ENCODE results near the gene ADK.

The ADK gene

DNA sequence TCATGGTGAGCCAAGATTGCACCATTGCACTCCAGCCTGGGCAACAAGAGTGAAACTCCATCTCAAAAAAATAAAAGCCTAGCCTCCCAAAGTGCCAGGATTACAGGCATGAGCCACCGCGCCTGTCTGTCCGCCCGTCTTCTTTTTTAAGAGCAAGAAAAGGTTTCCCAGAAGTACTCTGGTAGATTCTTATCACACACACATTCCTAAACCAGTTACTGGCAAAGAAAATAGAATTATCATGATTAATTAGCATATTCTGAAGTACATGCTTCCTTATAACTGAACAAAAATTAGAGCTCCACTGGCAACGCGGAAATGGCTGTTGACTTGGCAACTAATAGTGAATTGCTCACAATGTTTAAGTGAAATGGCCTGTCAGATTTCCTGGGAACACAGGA is 87.0 kb downstream of the ADK start:
- DNase-seq (ENCODE audit: low read depth): no peak

DNA sequence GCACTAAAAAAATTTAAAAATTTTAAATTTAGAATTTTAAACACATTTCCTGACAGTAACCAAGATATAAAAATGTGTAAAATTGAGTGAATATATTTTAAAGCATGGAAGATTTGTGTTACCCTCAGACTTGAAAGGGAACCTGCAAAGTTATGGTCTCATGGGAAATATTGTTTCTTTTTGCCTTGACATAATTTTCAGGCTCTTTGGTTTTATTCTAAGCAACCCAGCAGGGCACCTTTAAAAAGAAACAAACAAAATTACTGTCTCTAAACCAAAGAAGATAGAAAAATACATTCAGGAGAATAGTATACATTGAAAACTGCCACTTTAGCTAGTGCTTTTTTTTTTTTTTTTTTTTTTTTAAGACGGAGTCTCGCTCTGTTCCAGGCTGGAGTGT is 87.5 kb downstream of the ADK start:
- no peak for DNase-seq (ENCODE audit: low read depth)

DNA sequence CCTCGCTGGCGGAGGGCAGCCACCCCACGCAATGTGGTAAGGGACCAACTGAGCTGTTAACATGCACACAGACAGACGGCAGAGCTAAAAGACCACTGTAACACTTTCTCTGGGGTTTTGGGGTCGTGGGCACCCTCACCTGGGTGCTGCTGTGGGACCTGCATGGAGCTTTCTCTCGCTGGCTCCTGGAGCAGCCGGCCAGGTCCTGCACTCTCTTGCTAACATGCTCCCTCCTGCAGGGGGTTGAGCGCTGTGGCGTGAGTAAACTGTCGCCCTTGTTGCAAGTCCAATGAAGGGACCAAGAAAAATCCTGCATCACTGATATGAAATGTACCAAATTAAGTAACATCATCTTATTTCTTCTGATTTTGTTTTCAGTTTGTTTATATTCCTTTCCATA is 92.0 kb downstream of the ADK start:
- no peak for DNase-seq (ENCODE audit: low read depth)

DNA sequence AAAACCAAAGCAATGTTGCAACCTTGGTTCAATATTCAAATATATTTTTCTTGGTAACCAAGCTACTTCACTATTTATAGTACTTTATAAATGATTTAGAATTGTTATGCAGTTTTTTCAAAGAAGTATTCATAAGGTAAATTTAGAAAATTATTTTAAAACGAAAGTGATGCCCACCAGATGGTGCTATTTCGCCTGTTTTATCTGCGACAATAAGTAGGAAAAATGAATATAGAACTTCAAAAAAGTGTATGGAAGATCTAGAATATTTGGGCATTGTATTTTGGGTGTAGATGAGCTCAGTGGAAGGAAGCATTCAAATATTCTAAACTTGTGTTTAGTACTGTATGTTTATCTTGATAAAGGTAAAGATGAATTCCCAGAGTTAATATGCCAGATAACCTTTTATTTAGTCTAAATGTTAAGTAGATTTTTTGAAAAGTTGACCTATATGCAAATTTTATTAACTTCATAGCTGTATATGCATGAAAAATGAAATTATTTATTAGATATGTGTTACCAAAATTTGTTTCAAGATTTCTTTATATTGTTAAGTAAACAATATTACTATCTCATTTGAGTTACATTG is 93.2 kb downstream of the ADK start:
- DNase-seq (ENCODE audit: low read depth): peak; percentile 56

DNA sequence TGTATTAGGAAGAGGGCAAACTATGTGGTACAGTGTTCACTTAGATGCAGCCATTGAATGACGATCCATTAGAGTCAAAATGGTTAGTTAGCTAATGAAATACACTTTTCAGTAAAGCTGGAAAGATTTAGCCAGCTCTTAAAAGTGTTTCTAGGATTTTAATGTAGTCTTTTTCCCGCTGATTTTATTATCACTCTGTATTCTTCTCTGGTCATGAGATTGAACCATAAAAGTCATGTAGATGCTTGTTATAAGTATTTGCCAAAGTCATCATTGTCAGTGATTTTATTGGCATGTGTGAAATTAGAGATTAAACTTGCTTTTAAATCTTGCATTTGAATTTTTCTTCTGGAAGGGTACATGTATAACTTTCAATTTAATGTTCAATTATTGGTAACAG is 93.8 kb downstream of the ADK start:
- DNase-seq (ENCODE audit: low read depth): no peak

DNA sequence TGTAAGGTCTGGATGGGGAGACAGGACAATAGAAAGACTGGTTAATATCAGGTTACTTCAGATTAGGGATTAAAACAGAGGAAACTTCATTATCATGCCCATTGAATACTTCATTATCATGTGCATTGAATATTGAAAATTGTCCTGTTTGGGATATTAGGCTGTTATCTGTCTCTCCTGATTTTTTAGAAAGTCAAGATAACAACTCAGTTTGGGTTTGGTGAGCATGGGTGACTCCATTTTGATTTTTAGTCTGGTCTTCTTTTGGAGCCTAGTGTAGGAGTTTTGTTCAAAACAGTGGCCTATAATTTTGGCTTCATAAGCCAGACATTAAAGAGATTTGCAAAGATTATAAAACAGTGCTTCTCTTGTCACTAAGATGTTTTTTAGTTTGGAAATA is 95.5 kb downstream of the ADK start:
- DNase-seq (ENCODE audit: low read depth): no peak

DNA sequence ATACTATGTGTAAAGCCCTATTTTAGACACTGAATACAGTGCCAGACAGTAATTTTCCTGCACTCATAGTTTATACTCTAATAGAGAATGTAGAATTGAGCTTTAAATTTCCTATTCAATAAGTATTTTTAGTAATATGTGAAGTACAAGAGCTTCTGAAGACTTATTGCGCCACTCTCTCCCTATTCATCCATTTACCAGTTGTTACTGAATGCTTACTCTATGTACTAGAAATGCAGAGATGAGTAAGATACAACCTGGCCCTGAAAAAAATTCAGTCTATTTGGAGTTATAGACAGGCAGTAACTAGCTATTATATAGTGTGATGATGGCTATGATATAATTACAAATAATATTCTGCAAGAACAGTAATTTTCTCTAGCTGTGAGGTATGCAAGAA is 98.8 kb downstream of the ADK start:
- DNase-seq (ENCODE audit: low read depth): no peak

DNA sequence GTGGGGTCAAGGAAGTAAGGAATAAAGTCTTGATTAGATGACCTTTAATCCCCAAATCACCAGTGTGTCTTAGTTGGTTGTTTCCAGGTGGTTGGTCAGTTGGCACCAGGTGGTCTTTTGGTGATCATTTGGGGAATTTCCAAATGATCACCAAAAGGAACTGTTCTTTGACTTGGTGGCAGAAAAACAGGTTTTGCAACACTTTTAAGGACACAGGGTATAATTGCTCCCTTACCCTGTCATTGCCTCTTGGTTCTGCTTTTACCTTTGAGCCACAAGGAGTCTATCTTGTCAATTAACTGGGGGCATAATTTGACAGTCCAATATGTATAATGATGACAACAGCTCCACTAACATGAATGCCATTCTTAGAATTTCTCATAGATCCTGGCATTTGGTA is 104.2 kb downstream of the ADK start:
- DNase-seq (ENCODE audit: low read depth): no peak

DNA sequence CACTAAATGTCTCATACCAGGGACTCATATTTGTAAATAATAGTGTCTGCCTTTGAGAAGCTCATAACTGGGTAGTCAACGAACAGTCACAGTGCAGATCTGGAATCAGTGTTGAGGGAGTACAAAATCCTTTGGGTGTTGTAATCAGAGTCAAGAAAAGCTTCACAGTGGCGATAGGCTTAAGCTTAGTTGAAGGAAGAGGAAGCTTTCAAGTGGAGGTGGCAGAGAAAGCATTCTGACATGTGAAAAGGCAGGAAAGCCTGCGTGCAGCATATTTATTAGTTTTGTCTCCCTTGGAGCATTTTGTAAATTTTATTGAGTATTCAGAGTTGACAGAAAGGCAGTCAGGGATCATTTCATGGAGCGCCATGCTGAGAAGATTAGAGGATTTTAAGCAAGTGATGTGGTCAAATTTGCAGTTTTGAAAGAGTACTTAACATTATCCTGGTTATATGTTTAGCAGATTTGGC is 104.9 kb downstream of the ADK start:
- no peak for DNase-seq (ENCODE audit: low read depth)

DNA sequence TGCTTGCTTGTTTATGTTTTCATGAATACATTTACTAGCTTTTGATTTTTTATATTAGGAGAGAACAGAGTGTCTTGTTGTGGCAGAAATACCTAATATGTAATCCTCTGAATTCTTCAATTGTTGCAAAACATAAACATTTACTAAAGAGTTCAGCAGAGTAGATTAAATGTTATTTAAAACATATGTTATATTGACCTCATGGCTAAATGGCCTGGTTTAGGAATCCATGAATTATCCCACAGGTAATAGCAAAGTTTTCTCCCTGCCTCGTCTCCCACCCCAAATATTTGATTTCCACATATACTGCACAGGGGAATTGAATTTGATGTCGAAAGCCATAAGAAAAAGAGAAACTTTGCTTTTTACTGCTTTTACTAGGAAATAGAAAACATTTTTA is 111.8 kb downstream of the ADK start:
- peak; percentile 6 for DNase-seq (ENCODE audit: low read depth)

DNA sequence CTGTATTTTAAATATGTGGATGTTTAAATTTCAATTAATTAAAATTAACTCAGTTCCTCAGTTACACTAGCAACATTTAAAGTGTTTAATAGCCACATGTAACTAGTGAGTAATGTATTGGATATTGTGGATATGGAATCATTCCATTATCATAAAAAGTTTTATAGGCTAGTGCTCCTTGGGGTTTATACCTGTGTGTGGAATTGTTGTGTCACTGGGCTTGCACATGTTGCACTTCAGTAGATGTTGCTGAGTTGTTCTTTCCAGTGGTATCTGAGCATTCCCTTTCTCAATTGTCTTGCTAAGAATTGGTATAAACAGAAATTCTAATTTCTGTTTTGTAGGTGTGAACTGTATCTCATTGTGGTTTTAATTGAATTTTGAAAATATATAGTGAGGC is 113.0 kb downstream of the ADK start:
- no peak for DNase-seq (ENCODE audit: low read depth)

DNA sequence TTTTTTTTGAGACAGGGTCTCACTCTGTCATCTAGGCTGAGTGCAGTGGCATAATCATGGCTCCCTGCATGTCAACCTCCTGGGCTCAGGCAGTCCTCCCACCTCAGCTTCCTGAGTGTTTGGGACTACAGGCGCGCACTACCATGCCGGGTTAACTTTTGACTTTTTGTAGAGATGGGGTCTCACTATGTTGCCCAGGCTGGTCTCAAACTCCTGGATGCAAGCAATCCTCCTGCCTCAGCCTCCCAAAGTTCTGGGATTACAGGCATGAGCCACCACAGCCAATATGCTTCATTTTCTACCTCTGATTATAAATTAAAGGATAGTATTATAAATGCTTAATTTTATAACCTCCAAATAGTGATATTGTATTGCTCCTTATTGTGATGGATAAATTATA is 121.3 kb downstream of the ADK start:
- DNase-seq (ENCODE audit: low read depth): no peak

DNA sequence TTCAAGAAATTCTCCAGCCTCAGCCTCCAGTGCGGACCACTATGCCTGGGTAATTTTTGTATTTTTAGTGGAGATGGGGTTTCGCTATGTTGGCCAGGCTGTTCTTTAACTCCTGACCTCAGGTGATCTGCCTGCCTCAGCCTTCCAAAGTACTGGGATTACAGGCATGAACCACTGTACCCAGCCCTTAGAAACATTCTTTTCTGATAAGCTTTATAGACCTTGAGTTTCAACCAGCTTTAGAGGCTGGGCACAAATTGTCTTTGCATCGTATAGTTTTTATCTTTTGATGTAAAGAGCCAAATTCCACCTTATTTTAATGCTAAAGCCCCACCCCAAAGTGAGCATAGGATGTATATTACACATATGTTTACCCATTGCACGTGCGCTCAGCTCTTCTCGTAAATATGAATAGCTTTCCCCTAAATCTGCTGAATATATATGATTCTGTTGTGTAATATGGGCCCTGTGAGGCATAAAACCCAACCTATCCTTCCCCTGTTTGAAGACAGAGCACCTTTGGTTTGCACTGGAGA is 124.8 kb downstream of the ADK start:
- DNase-seq (ENCODE audit: low read depth): no peak

DNA sequence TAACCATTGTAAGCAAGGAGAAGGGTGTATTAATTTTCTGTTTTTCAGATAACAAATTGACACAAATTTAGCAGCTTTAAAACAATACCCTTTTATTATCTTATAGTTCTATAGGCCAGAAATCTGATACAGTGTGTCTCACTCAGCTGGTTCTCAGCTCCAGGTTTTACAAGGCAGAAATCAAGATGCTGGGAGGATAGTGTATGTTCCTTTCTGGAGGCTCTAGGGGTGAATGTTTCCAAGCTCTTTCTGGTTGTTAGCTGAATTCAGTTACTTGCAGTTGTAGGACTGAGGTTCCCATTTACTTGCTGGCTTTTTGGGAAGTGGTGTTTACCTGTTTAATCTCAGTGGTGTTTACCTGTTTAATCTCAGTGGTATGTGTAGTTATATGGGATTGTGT is 125.4 kb downstream of the ADK start:
- DNase-seq (ENCODE audit: low read depth): no peak

DNA sequence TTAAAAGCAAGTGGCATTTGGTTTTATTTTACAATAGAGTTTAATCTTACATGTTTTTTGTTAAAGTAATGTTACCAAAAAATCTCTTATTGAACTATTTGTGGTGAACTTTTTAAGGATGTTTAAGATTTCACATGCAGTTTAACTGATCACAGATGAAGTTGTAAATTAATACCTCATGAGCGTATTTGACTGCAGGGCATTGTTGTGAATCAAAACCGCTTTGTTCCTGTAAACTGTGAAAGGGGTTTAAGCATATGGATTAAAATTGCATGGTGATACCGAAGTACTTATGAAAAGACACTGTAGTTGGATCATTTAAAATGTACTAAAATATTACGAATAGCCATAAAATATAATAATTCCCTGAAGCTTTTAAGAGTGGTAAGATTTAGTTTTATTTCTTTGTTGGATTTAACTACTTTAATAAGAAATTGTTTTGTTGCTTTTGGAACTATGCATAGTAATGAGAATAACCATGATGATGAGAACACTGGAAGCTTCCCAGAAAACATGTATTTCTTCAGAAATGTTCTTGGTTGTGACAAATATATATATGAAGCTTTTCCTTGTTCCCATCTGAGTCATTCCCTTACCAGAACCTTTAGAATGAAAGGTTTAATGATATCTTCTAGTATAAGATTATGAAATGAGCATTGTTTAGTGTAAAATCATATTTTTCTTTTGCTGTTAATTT is 131.3 kb downstream of the ADK start:
- peak; percentile 76 for DNase-seq (ENCODE audit: low read depth)

DNA sequence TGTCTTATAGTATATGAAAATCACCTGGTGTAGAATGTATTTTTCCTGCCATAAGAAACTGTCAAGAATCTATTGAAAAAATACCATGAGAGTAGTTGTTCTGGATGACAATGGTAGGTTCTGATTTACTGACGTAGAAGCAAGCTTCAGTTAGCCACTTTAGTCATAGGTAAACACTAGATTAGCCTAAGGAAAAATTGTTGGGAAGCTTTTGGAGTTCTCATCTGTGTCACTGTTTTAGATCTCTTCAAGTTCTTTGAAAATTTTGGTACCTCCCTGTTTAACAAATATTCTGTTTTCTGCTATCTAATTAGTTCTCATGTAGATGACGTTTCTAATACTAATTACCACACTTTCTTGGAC is 131.8 kb downstream of the ADK start:
- DNase-seq (ENCODE audit: low read depth): peak; percentile 18

DNA sequence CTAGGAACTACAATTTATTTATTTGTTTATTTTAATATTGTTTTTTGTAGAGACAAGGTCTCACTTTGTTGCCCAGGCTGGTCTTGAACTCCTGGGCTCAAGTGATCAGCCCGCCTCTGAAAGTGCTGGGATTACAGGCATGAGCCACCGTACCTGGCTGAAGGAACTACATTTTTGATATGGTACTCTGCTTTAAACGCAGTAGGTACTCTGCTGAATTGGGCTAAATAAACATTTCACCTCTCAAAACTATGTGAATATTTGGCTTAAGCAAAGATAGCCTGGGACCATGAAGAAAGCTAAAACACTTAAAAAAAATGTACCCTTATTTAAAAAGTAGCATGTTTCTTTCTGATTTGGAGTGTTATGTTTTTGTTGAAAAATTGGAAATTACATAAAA is 138.2 kb downstream of the ADK start:
- no peak for DNase-seq (ENCODE audit: low read depth)

DNA sequence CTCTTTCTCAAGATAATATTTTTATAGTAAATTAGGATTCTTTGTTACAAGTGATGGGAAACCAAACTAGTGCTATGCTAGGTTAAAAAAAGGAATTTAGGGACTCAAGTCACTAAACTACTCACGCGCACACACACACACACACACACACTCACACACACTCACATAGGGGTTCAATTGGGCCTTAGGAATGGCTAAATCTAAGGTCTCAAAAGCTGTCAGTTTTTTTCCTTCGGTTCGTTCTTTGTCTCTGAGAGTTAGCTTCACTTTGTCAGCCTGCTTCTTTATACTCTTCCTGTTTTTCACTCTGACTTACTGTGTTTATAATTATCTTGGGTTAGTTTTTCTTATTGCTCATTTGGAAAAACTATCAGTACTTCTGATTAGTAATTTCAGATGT is 138.9 kb downstream of the ADK start:
- no peak for DNase-seq (ENCODE audit: low read depth)

DNA sequence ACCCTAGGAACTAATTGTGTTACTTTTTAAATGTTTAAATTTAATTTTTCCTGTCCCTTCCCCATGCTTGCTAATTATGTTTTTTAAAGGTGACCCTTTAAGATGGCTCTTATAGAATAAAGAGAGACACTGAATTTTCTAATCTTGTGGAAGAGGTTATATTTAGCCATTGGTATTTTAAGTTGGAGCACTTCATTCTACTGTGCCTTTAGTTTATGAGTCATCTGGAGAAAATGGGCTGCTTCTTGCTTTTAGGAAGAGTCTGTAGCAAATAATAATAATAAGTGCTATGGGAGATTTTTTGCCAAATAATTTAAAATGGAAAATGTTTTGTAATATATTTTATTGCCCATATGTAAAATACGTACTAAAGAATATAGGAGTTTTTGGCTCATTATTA is 139.7 kb downstream of the ADK start:
- DNase-seq (ENCODE audit: low read depth): peak; percentile 57

DNA sequence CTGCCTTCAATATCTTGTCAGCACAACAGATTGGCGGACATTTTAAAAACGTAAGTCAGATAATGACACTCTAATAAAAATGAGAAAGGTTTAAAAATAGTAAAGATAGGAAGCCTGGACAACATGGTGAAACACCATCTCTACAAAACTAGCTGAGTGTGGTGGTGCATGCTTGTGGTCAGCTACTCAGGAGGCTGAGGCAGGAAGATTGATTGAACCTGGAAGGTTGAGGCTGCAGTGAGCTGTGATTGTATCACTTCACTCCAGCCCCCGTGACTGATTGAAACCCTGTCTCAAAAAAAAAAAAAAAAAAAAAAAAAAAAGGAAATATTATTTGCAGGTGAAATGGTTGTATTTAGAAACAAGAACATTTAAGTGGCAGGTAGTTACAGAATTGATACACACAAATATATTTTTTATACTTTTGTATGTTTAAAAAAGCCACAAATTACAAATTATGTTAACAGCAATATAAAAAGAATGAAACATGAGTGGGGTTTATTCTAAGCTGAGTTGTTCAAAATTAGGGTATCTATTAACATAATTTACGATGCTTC is 141.9 kb downstream of the ADK start:
- DNase-seq (ENCODE audit: low read depth): no peak

DNA sequence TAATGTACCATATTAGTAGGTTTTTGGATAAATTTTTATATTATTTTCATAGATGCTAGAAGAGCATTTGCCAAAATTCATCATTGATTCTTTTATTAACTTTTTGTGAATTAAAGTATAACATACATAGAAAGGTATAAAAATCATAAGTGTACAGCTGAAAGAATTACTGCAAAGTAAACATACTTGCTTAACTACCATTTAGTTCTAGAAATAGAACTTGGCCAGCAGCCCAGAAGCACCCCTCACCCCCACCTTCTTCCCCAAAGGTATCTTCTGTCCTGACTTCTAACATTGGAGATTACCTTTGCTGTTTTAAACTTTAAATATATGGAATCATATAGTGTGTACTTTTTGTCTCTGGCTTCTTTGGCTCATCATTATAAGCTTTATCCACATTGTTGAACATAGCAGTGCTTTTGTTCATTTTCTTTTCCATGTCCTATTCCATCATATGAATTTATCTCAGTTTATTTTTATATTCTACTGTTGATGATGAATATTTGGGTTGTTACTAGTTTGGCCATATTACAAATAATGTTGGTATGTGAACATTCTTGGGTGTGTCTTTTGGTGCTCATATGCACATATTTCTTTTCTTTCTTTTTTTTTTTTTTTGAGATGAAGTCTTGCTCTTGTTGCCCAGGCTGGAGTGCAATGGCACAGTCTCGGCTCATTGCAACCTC is 142.8 kb downstream of the ADK start:
- peak; percentile 78 for DNase-seq (ENCODE audit: low read depth)

DNA sequence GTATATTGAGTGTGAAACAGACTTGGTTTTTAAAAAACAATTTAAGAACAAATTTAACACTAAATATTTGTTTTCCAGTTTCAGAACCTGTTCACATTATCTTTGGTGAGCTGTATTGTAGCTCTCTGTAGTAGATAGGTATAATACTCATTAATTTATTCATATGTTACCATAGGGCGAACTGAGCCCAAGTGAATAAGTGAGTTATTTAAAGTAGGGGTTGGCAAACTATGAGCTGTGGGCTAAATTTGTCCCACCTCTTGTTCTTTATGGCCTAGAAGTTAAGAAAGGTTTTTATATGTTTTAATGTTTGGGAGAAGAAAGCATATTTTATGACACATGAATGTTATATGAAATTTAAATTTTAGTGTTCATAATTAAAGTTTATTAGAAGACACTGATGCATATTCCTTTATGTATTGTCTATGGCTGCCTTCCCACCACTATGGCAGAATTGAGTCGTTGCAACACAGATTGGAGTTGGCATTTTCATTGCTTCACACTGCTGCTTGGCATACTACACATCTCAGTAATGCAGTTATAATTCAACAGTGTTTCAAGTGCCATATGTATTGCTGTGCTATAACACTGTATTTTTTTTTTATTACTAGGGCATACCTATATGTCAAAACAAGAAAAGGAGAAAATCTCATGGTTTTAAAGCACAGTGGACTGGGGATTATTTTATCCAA is 146.5 kb downstream of the ADK start:
- DNase-seq (ENCODE audit: low read depth): no peak

Measured in fibroblast of the conjunctiva (primary cell).